Measurements from ENCODE around the gene PLD4. TPM values are rescaled to one million over a fixed set of nuclear protein-coding genes. Genes with fewer than 3 reads are reported as not detected.

PLD4 gene
- polyA plus RNA-seq, 1 experiment: 0.01 TPM

DNA sequence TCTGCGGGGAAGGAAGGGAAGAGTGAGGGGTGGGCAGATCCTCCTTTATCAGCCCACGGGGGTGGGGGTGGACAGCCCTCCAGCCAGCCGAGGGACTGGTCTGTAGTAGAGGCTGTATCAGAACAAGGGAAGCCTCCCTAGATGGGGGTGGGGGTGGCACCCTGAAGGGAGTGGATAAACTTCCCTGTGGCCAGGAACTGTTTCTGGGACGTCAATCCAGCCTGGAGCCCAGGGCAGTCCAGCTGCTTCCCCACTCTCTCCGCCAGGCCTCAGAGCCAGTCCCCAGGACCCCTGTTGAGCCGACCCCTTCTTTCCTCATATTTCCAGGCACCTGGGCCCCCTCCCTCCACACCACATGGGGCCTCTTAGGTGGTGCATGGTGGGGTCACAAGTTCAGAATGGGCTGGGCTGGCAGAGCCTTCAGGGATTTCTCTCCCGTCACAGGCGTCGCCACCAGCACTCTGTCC, 6.7 kb downstream of the PLD4 start:
- Histone ChIP-seq H3K27me3 (ENCODE audit: control insufficient read depth, insufficient read depth, low read length) (peaks cover 38% of the 10 kb centered on the region), H3K9me3 (ENCODE audit: control insufficient read depth, insufficient read depth, low read length) (no peaks in the 10 kb centered on the region; the same call in 1 of the 2 replicates), H3K27ac (ENCODE audit: low read depth, low read length) (no peak overlapping the region), H3K4me3 (ENCODE audit: low read depth, low read length) (no peak overlapping the region)
- CTCF ChIA-PET: interaction anchor here (0.5 kb wide), 1 partner anchor 105 kb away, joined by 3 read pairs; no protein-coding TSS in a partner anchor
- DNase-seq (ENCODE audit: low read depth, low spot score): no peak
- POLR2A ChIA-PET: interaction anchor here (0.7 kb wide), 1 partner anchor 114 kb away, joined by 8 read pairs; no protein-coding TSS in a partner anchor
- TF ChIP-seq, protein P1, sequence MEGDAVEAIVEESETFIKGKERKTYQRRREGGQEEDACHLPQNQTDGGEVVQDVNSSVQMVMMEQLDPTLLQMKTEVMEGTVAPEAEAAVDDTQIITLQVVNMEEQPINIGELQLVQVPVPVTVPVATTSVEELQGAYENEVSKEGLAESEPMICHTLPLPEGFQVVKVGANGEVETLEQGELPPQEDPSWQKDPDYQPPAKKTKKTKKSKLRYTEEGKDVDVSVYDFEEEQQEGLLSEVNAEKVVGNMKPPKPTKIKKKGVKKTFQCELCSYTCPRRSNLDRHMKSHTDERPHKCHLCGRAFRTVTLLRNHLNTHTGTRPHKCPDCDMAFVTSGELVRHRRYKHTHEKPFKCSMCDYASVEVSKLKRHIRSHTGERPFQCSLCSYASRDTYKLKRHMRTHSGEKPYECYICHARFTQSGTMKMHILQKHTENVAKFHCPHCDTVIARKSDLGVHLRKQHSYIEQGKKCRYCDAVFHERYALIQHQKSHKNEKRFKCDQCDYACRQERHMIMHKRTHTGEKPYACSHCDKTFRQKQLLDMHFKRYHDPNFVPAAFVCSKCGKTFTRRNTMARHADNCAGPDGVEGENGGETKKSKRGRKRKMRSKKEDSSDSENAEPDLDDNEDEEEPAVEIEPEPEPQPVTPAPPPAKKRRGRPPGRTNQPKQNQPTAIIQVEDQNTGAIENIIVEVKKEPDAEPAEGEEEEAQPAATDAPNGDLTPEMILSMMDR (IDR thresholded peaks at IDR 0.05; ENCODE audit: low read depth, low read length): no peak

DNA sequence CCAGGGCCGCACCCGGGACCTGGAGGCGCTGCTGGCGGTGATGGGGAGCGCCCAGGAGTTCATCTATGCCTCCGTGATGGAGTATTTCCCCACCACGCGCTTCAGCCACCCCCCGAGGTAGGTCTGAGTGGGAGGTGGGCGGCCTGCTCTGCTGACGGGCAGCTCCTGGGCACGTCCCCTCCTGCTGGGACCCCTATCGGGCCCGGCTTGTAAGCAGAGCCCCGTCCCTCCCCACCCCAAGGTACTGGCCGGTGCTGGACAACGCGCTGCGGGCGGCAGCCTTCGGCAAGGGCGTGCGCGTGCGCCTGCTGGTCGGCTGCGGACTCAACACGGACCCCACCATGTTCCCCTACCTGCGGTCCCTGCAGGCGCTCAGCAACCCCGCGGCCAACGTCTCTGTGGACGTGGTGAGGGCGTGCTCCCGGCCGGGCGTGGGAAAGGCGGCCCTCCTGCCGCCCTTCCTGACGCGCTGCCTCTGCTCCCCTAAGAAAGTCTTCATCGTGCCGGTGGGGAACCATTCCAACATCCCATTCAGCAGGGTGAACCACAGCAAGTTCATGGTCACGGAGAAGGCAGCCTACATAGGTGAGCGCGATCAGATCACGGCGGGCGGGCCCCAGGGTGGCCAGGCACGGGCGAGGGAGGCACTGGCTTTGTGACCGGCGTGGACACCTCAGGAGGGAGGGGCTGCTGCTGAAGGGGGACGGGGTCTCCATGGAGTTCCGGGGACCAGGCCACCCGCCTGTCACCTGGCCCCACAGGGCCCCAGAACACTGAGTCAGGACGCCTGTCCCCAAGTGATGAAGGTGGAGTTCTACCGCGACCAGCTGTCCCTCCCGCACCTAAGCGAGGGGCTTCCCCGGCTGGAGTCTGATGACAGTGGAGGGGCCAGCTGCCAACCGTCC, 7.3 kb downstream of the PLD4 start:
- Histone ChIP-seq H3K27ac (ENCODE audit: low read depth, low read length) (no peak overlapping the region), H3K9me3 (ENCODE audit: control insufficient read depth, insufficient read depth, low read length) (no peaks in the 10 kb centered on the region; the same call in 1 of the 2 replicates), H3K4me3 (ENCODE audit: low read depth, low read length) (peak overlapping the region; percentile 48; the same call in 1 of the 2 replicates), H3K27me3 (ENCODE audit: control insufficient read depth, insufficient read depth, low read length) (peaks cover 41% of the 10 kb centered on the region)
- TF ChIP-seq, protein P1 (IDR thresholded peaks at IDR 0.05; ENCODE audit: low read depth, low read length): no peak
- no peak for DNase-seq (ENCODE audit: low read depth, low spot score)
- ChIA-PET CTCF (interaction anchor here (1.5 to 1.6 kb wide), 3 partner anchors 10 to 114 kb away, joined by 9 to 11 read pairs (median 11); no protein-coding TSS in a partner anchor), POLR2A (interaction anchor here (1.1 kb wide), 1 partner anchor 33 kb away, joined by 3 read pairs; no protein-coding TSS in a partner anchor)

DNA sequence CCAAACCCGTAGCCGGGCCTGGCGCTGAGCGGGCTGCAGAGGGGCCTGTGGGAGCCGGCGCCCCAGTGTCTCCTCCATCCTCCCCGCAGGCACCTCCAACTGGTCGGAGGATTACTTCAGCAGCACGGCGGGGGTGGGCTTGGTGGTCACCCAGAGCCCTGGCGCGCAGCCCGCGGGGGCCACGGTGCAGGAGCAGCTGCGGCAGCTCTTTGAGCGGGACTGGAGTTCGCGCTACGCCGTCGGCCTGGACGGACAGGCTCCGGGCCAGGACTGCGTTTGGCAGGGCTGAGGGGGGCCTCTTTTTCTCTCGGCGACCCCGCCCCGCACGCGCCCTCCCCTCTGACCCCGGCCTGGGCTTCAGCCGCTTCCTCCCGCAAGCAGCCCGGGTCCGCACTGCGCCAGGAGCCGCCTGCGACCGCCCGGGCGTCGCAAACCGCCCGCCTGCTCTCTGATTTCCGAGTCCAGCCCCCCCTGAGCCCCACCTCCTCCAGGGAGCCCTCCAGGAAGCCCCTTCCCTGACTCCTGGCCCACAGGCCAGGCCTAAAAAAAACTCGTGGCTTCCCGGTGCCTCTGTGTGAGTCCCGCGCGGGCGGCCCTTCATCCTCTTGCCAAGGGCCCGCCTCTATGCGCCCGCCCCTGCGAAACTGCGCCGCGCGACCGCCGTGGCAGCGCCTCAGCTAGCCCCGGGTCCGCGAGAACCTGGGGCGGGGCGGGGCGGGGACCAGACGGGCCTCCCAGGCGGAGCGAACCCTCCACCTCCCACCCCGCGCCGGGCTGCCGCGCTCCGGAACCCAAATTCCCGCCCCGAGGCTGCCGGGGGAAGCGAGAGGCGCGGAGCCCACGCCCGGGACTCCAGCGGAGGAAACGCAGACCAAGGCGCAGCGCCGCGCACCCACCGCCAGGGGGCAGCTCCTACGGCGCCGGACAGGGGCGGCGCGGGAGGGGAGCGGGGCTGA, 8.3 kb downstream of the PLD4 start:
- Histone ChIP-seq H3K4me3 (ENCODE audit: low read depth, low read length) (peak overlapping the region; percentile 48), H3K27me3 (ENCODE audit: control insufficient read depth, insufficient read depth, low read length) (peaks cover 41% of the 10 kb centered on the region), H3K27ac (ENCODE audit: low read depth, low read length) (no peak overlapping the region), H3K9me3 (ENCODE audit: control insufficient read depth, insufficient read depth, low read length) (no peaks in the 10 kb centered on the region; the same call in 1 of the 2 replicates)
- TF ChIP-seq, protein P1 (IDR thresholded peaks at IDR 0.05; ENCODE audit: low read depth, low read length): peak; percentile 61
- POLR2A ChIA-PET: interaction anchor here (0.6 to 1.1 kb wide), 2 partner anchors 33 to 153 kb away, joined by 3 read pairs; no protein-coding TSS in a partner anchor
- peak; percentile 32 for DNase-seq (ENCODE audit: low read depth, low spot score)
- CTCF ChIA-PET: interaction anchor here (0.5 to 1.6 kb wide), 9 partner anchors 11 to 130 kb away, joined by 3 to 11 read pairs (median 4); no protein-coding TSS in a partner anchor

DNA sequence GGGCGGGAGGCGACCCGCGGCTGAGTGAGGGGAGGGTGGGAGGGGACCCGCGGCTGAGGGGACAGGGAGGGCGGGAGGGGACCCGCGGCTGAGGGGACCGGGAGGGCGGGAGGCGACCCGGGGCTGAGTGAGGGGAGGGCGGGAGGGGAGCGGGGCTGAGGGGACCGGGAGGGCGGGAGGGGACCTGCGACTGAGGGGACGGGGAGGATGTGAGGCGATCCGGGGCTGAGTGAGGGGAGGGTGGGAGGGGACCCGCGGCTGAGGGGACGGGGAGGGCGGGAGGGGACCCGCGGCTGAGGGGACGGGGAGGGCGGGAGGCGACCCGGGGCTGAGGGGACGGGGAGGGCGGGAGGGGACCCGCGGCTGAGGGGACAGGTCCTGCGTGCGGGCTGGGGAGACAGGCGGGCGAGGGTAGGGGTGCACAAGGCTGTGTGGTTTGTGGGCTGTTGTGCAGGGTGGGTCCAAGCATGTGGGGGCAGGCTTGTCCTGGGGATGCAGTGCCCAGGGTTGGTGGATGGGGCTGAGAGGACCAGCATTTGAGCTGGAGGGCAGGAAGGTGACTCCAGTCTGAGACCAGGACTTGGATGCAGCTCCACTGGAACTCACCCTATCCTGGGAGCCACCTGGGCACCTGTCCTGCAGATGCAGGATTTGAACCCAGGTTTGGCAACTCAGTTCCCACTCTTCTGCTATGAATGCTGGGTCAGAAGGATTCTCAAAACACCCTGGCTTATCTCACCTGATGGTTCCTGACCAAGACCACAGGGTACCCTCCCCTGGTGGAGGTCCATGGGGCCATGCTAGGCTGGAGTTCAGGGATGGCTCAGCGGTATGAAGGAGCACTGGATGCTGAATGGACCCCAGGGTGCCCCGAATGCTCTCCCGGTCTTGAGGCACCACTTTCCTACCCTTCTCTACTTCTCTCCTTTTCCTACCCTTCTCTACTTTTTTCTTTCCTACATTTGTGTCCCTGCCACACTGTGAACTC, 9.4 kb downstream of the PLD4 start:
- Histone ChIP-seq H3K27ac (ENCODE audit: low read depth, low read length) (no peak overlapping the region), H3K4me3 (ENCODE audit: low read depth, low read length) (no peak overlapping the region), H3K9me3 (ENCODE audit: control insufficient read depth, insufficient read depth, low read length) (no peaks in the 10 kb centered on the region; the same call in 1 of the 2 replicates), H3K27me3 (ENCODE audit: control insufficient read depth, insufficient read depth, low read length) (peaks cover 40% of the 10 kb centered on the region)
- CTCF ChIA-PET: interaction anchor here (0.6 to 1.6 kb wide), 9 partner anchors 12 to 112 kb away, joined by 3 to 11 read pairs (median 5); no protein-coding TSS in a partner anchor
- TF ChIP-seq, protein P1 (IDR thresholded peaks at IDR 0.05; ENCODE audit: low read depth, low read length): no peak
- POLR2A ChIA-PET: no interaction called here
- DNase-seq (ENCODE audit: low read depth, low spot score): no peak
